Neuronal stem cell (in vitro differentiated cells): ENCODE measurements around the gene ARAP1.
A peak's percentile ranks its signal among the peaks of the same experiment; 100 is the strongest.

ENCODE experiments used
- DNase-seq: peaks from one replicate; pipeline ENCODE4 v3.0.0-alpha.2; 2013; ENCODE audit warnings: low spot score
- H2AFZ ChIP-seq: one replicate; pipeline ENCODE4 v1.6.1; 2013; ENCODE audit warnings: mild to moderate bottlenecking, low read length, inconsistent platforms
- H2AK5ac ChIP-seq: 2 replicates; pipeline ENCODE4 v1.6.1; 2013; ENCODE audit warnings: low read depth, mild to moderate bottlenecking, inconsistent platforms, low read length, moderate library complexity, mixed read lengths
- H2BK120ac ChIP-seq: 2 replicates; pipeline ENCODE4 v1.6.1; 2013; ENCODE audit warnings: low read depth, mild to moderate bottlenecking, inconsistent platforms, low read length, moderate library complexity, mixed read lengths
- H2BK12ac ChIP-seq: one replicate; pipeline ENCODE4 v1.6.1; 2013; ENCODE audit warnings: low read length, inconsistent platforms
- H2BK15ac ChIP-seq: 2 replicates; pipeline ENCODE4 v1.6.1; 2013; ENCODE audit warnings: mild to moderate bottlenecking, low read length, inconsistent platforms, mixed read lengths
- H2BK5ac ChIP-seq: one replicate; pipeline ENCODE4 v1.6.1; 2013; ENCODE audit warnings: inconsistent platforms, mild to moderate bottlenecking, low read length, moderate library complexity
- H3K14ac ChIP-seq: one replicate; pipeline ENCODE4 v1.6.1; 2013; ENCODE audit warnings: low read length, inconsistent platforms
- H3K18ac ChIP-seq: 2 replicates; pipeline ENCODE4 v1.6.1; 2013; ENCODE audit warnings: low read length, inconsistent platforms
- H3K23ac ChIP-seq: 2 replicates; pipeline ENCODE4 v1.6.1; 2013; ENCODE audit warnings: low read depth, mild to moderate bottlenecking, mixed read lengths, low read length, inconsistent platforms; ENCODE audit not compliant: poor library complexity
- H3K27ac ChIP-seq: replicated peaks from 3 replicates; pipeline ENCODE4 v1.5.1; 2013; ENCODE audit warnings: low read length, inconsistent platforms
- H3K27me3 ChIP-seq, 3 experiments: 2 replicates each; pipeline ENCODE4 v1.6.1; 2013; ENCODE audit warnings: low read length in 3 of 3, mild to moderate bottlenecking in 2 of 3, inconsistent platforms in 1 of 3, low read depth in 1 of 3, mixed read lengths in 1 of 3, moderate library complexity in 1 of 3; ENCODE audit not compliant: control insufficient read depth in 3 of 3, insufficient read depth in 3 of 3
- H3K36me3 ChIP-seq, 2 donors: replicated peaks in 1 of 2; 2 replicates each; pipeline ENCODE4 v1.6.1; 2013; ENCODE audit warnings: low read length in 2 of 2; ENCODE audit not compliant: control insufficient read depth in 2 of 2, insufficient read depth in 2 of 2
- H3K4ac ChIP-seq: 2 replicates; pipeline ENCODE4 v1.6.1; 2013; ENCODE audit warnings: inconsistent platforms, mild to moderate bottlenecking, low read length, moderate library complexity
- H3K4me1 ChIP-seq, 2 donors: 1 replicate in 1 of 2; 2 replicates in 1 of 2; pipeline ENCODE4 v1.6.1; 2013; ENCODE audit warnings: low read length in 2 of 2, low read depth in 1 of 2; ENCODE audit not compliant: control insufficient read depth in 2 of 2, insufficient read depth in 1 of 2
- H3K4me2 ChIP-seq: one replicate; pipeline ENCODE4 v1.6.1; 2013; ENCODE audit warnings: mild to moderate bottlenecking, low read length, inconsistent platforms; ENCODE audit not compliant: insufficient read depth, poor library complexity, severe bottlenecking
- H3K4me3 ChIP-seq, 2 donors: 2 replicates each; pipeline ENCODE4 v1.5.1; 2013; ENCODE audit warnings: low read length in 2 of 2, mild to moderate bottlenecking in 2 of 2, inconsistent platforms in 1 of 2, moderate library complexity in 1 of 2
- H3K79me1 ChIP-seq: one replicate; pipeline ENCODE4 v1.6.1; 2013; ENCODE audit warnings: low read depth, mild to moderate bottlenecking, inconsistent platforms, low read length, moderate library complexity
- H3K9ac ChIP-seq: one replicate; pipeline ENCODE4 v1.6.1; 2013; ENCODE audit warnings: mild to moderate bottlenecking, low read depth, low read length, inconsistent platforms; ENCODE audit not compliant: poor library complexity
- H3K9me3 ChIP-seq, 2 donors: replicated peaks in 1 of 2; 2 replicates each; pipeline versions ENCODE3 to v1.6.1; 2013; ENCODE audit warnings: low read length in 2 of 2, mild to moderate bottlenecking in 2 of 2, inconsistent platforms in 1 of 2, low read depth in 1 of 2, mixed read lengths in 1 of 2, moderate library complexity in 1 of 2; ENCODE audit not compliant: control insufficient read depth in 2 of 2, insufficient read depth in 1 of 2
- H4K8ac ChIP-seq: one replicate; pipeline ENCODE4 v1.6.1; 2013; ENCODE audit warnings: low read depth, mild to moderate bottlenecking, inconsistent platforms, low read length, moderate library complexity
- H4K91ac ChIP-seq: one replicate; pipeline ENCODE4 v1.6.1; 2013; ENCODE audit warnings: low read length, low read depth, mild to moderate bottlenecking, inconsistent platforms; ENCODE audit not compliant: poor library complexity
- WGBS, 2 donors: extraction: QIAGEN DNeasy Blood & Tissue Kit; methylation state at CpG; one replicate each; pipeline ENCODE4 v1.1.7; 2013; ENCODE audit warnings: missing lambda C conversion rate in 2 of 2, mixed read lengths in 1 of 2; ENCODE audit not compliant: insufficient read length in 2 of 2, insufficient replicate concordance in 1 of 2; ENCODE audit errors: extremely low coverage in 2 of 2; 5-methylcytosine and 5-hydroxymethylcytosine counted together

The ARAP1 gene

GRCh38 chr11:72789493-72790131 is 37.4 kb upstream of the ARAP1 start:
- no peak overlapping the region for H3K23ac ChIP-seq
- no peaks in the 10 kb centered on the region for H3K36me3 ChIP-seq
- no peak for DNase-seq
- H3K27ac ChIP-seq = no peak overlapping the region
- no peak overlapping the region for H3K4me2 ChIP-seq
- no peak overlapping the region for H3K4me3 ChIP-seq
- peaks cover 15 to 18% of the 10 kb centered on the region in 2 donors for H3K4me1 ChIP-seq
- no peaks in the 10 kb centered on the region for H3K9me3 ChIP-seq
- no peak overlapping the region for H2BK5ac ChIP-seq
- H2AK5ac ChIP-seq = no peak overlapping the region
- H3K4ac ChIP-seq = no peak overlapping the region
- no peak overlapping the region for H4K8ac ChIP-seq
- H2BK120ac ChIP-seq = no peak overlapping the region
- H3K79me1 ChIP-seq = peaks cover 1% of the 10 kb centered on the region
- H3K14ac ChIP-seq = no peak overlapping the region
- no peak overlapping the region for H3K9ac ChIP-seq
- H2AFZ ChIP-seq = no peak overlapping the region
- WGBS, 2 donors = no CpG with 5 or more reads among the region's 10 CpGs
- H2BK15ac ChIP-seq = no peak overlapping the region
- no peak overlapping the region for H4K91ac ChIP-seq
- H3K18ac ChIP-seq = no peak overlapping the region
- no peak overlapping the region for H2BK12ac ChIP-seq
- no peaks in the 10 kb centered on the region for H3K27me3 ChIP-seq

GRCh38 chr11:72788241-72788640 is 36.0 kb upstream of the ARAP1 start:
- Histone ChIP-seq H2AK5ac (no peak overlapping the region), H4K8ac (no peak overlapping the region), H3K18ac (no peak overlapping the region), H3K14ac (no peak overlapping the region), H3K4ac (no peak overlapping the region), H3K9me3 (no peaks in the 10 kb centered on the region), H3K9ac (no peak overlapping the region), H3K4me1 (peaks cover 9 to 16% of the 10 kb centered on the region in 2 donors), H3K27me3 (peaks cover 0 to 5% (median 0%) of the 10 kb centered on the region in 3 experiments), H3K4me2 (no peak overlapping the region), H3K79me1 (peaks cover 1% of the 10 kb centered on the region), H2BK12ac (no peak overlapping the region), H2BK5ac (no peak overlapping the region), H4K91ac (no peak overlapping the region), H3K36me3 (no peaks in the 10 kb centered on the region), H2AFZ (no peak overlapping the region), H3K23ac (no peak overlapping the region), H3K4me3 (no peak overlapping the region), H2BK15ac (no peak overlapping the region), H3K27ac (no peak overlapping the region), H2BK120ac (no peak overlapping the region)
- no CpG with 5 or more reads among the region's 7 CpGs for WGBS, 2 donors
- no peak for DNase-seq

GRCh38 chr11:72787216-72788104 is 35.3 kb upstream of the ARAP1 start:
- H3K4me3 ChIP-seq = no peak overlapping the region
- H3K4me2 ChIP-seq = no peak overlapping the region
- H2BK15ac ChIP-seq = peak overlapping the region; percentile 5
- no peak overlapping the region for H4K8ac ChIP-seq
- peak overlapping the region; percentile 10 for H3K23ac ChIP-seq
- H2AFZ ChIP-seq = peak overlapping the region; percentile 72
- no peak overlapping the region for H2BK120ac ChIP-seq
- no peak overlapping the region for H4K91ac ChIP-seq
- no peak overlapping the region for H2BK12ac ChIP-seq
- H2AK5ac ChIP-seq = no peak overlapping the region
- H3K4me1 ChIP-seq = peaks cover 2 to 13% of the 10 kb centered on the region in 2 donors
- no peak overlapping the region for H3K9ac ChIP-seq
- no peaks in the 10 kb centered on the region for H3K9me3 ChIP-seq
- peaks cover 0 to 11% (median 0%) of the 10 kb centered on the region in 3 experiments for H3K27me3 ChIP-seq
- WGBS, 2 donors = no CpG with 5 or more reads among the region's 16 CpGs
- no peak overlapping the region for H3K18ac ChIP-seq
- no peak overlapping the region for H3K14ac ChIP-seq
- no peak overlapping the region for H3K27ac ChIP-seq
- no peak for DNase-seq
- no peak overlapping the region for H3K4ac ChIP-seq
- H2BK5ac ChIP-seq = peak overlapping the region; percentile 84
- peaks cover 1% of the 10 kb centered on the region for H3K79me1 ChIP-seq
- no peaks in the 10 kb centered on the region for H3K36me3 ChIP-seq
